Stomach (tissue), 9 donors: Measurements from ENCODE around the gene CTRB1. TPM values are rescaled to one million over a fixed set of nuclear protein-coding genes. Genes with fewer than 3 reads are reported as not detected.

Experiments
- DNase-seq, 2 donors: peaks; one replicate each; pipeline versions ENCODE4 v3.0.0 to v3.0.0-alpha.2; 2013 to 2019
- H3K27ac ChIP-seq, 5 donors: fragments of 200-600 bp in 4 of 5; sonication (generic) in 4 of 5; one replicate each; pipeline ENCODE4 v1.5.1; 2013 to 2019; ENCODE audit warnings: mild to moderate bottlenecking in 1 of 5, moderate library complexity in 1 of 5
- H3K27me3 ChIP-seq, 3 donors: fragments of 200-600 bp; sonication (generic); one replicate each; pipeline ENCODE4 v1.5.1; 2017 to 2019; ENCODE audit warnings: mixed run types in 1 of 3
- H3K36me3 ChIP-seq, 4 donors: fragments of 200-600 bp; sonication (generic); 1 replicate in 3 of 4; 2 replicates in 1 of 4; pipeline ENCODE4 v1.5.1; 2016 to 2019
- H3K4me1 ChIP-seq, 4 donors: fragments of 200-600 bp; sonication (generic); one replicate each; pipeline ENCODE4 v1.5.1; 2016 to 2019
- H3K4me3 ChIP-seq, 4 donors: fragments of 200-600 bp; sonication (generic) in 3 of 4; one replicate each; pipeline ENCODE4 v1.5.1; 2016 to 2019; ENCODE audit warnings: mild to moderate bottlenecking in 1 of 4
- H3K9me3 ChIP-seq, 4 donors: fragments of 200-600 bp; sonication (generic); one replicate each; pipeline ENCODE4 v1.5.1; 2016 to 2019
- EP300 ChIP-seq: sonication (generic); formaldehyde crosslinking; IDR thresholded peaks from one replicate; pipeline ENCODE4 v1.6.1; 2017; ENCODE audit warnings: antibody characterized with exemption
- POLR2A ChIP-seq, 4 donors: fragments of 450-650 bp; IDR thresholded peaks; one replicate each; pipeline ENCODE4 v1.6.1; 2016; ENCODE audit warnings: antibody characterized with exemption in 4 of 4, control low read depth in 2 of 4, mild to moderate bottlenecking in 1 of 4, moderate library complexity in 1 of 4
- POLR2AphosphoS5 ChIP-seq, 3 donors: sonication (generic); formaldehyde crosslinking; IDR thresholded peaks; one replicate each; pipeline ENCODE4 v1.6.1; 2016; ENCODE audit warnings: antibody characterized with exemption in 3 of 3
- WGBS, 5 donors: extraction: QIAGEN DNeasy Blood & Tissue Kit in 3 of 5; methylation state at CpG; one replicate each; pipeline versions ENCODE4 v1.1.5 to v1.1.7; 2013 to 2018; 5-methylcytosine and 5-hydroxymethylcytosine counted together
- intact Hi-C: fragments of 100-400 bp; cut with DNase I; formaldehyde crosslinking; loops from one replicate; pipeline ENCODE4 v1.15.1; 2023; ENCODE audit warnings: low total_unique reads
- polyA plus RNA-seq, 3 donors: library from polyadenylated mRNA; stranded (reverse); fragments of 200-250 nt; gene quantifications; one replicate each; pipeline ENCODE4 v1.2.3, GENCODE V29; 2013
- total RNA-seq, 5 donors: library from RNA; depleted of rRNA; stranded (reverse); fragments of >200 nt; gene quantifications; one replicate each; pipeline versions ENCODE4 v1.1.0 to v1.2.3, GENCODE V29; 2014 to 2016
- TF ChIP-seq, protein P1 (sequence below), 7 experiments: fragments of 450-650 bp in 4 of 7; fragments of 200-600 bp in 3 of 7; sonication (generic) in 3 of 7; IDR thresholded peaks; one replicate each; pipeline ENCODE4 v1.5.1; 2016 to 2019; ENCODE audit warnings: antibody characterized with exemption in 7 of 7, control low read depth in 2 of 7, mild to moderate bottlenecking in 1 of 7
- donor health status: healthy with polysubstance abuse.
- donor health status: Bipolar disorder and iron deficiency.
- donor health status: healthy.

Gene CTRB1
- total and polyA plus RNA-seq, 8 donors: 2.5 to 35.9 (median 2.9) TPM; not detected in 5

DNA sequence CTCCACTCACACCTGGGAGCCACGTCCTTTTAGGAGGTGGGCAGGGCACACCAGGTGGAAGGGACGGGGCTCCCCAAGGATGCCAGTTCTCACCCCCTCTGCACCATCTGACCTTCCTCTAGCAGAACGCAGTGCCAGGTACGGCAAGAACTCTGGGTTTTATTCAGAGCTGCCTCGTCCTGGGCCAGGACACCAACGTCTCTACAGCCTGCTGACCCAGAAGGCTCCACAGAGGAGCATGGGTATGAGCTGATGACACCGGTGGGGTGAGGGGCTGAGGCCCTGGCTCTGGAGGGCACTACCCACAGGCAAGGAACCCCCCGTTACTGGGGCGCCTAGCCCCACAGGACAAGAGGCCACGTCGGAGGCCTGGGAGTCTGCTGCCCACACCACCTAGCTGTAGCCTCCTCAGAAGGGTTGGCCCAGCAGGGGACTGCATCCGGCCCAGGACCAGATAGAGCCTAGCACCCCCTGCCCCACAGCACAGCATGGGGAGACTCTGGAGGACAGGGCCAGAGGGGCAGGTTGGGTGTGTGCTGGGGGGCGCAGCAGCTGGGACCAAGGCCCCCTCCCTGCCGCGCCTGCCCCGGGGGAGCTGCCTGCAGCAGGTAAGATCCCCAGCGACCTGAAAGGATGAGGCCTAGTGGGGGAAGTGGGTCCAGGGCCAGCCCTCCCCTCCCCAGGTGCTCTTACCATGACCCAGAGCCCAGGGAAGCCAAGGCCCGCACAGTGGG is 18.8 kb downstream of the CTRB1 start:
- H3K9me3 ChIP-seq: no peaks in the 10 kb centered on the region
- DNase-seq: peak in 1 of 2 donors; percentile 10
- H3K36me3 ChIP-seq: peaks cover 29 to 88% (median 74%) of the 10 kb centered on the region in 4 donors
- peak overlapping the region; percentile 19 to 86 (median 74) for H3K27ac ChIP-seq
- WGBS, 5 donors: 60 to 93% (median 80%) methylated on average over 3 to 18 of the region's 18 CpGs
- intact Hi-C loops: loop anchor here (10.0 kb wide), 1 partner anchor 157 kb away; no protein-coding TSS in a partner anchor
- peaks cover 37 to 79% (median 66%) of the 10 kb centered on the region in 4 donors for H3K4me1 ChIP-seq
- no peaks in the 10 kb centered on the region for H3K27me3 ChIP-seq
- no peak overlapping the region for H3K4me3 ChIP-seq
- TF ChIP-seq POLR2AphosphoS5 (IDR thresholded peaks at IDR 0.05) (no peak), EP300 (no peak), POLR2A (IDR thresholded peaks at IDR 0.05) (no peak)
- TF ChIP-seq, protein P1, sequence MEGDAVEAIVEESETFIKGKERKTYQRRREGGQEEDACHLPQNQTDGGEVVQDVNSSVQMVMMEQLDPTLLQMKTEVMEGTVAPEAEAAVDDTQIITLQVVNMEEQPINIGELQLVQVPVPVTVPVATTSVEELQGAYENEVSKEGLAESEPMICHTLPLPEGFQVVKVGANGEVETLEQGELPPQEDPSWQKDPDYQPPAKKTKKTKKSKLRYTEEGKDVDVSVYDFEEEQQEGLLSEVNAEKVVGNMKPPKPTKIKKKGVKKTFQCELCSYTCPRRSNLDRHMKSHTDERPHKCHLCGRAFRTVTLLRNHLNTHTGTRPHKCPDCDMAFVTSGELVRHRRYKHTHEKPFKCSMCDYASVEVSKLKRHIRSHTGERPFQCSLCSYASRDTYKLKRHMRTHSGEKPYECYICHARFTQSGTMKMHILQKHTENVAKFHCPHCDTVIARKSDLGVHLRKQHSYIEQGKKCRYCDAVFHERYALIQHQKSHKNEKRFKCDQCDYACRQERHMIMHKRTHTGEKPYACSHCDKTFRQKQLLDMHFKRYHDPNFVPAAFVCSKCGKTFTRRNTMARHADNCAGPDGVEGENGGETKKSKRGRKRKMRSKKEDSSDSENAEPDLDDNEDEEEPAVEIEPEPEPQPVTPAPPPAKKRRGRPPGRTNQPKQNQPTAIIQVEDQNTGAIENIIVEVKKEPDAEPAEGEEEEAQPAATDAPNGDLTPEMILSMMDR (IDR thresholded peaks at IDR 0.05): no peak

DNA sequence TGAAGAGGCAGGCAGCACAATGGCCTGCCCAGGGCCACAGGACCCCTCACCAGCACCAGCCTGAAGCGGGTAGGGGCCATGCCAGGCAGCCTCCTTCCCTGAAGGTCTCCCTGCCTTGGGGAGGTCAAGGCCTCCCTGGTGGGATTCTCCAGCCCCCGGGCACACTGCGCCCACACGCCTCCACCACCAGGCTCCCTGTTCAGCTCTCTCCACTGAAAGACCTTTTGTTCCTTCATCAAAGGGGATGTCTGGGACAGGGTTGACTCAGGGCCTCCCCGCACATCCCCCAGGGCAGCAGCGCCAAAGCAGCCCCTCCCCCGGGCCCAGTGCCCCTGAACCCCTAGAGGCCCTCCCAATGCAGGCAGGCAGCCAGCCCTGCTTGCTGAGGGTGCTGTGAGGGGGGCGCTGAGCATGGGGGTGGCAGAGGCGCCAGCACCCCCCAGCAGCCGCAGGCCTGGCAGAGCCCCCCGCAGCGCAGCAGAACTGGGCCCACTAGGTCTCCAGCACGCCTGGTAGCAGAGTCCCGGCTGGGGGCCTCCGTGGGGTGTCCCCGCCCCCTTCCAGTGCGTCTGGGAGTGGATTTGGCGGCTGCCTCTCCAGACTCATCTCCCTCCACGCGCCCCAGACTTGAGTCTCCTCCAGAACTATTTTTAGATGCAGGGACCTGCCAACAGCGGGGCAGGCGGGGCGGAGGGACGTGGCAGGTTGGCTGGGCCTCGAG is 19.5 kb downstream of the CTRB1 start:
- 39 to 54% (median 40%) methylated on average over 20 to 25 of the region's 25 CpGs for WGBS, 5 donors
- TF ChIP-seq POLR2AphosphoS5 (IDR thresholded peaks at IDR 0.05): peak in 1 of 3 donors; percentile 47
- TF ChIP-seq, protein P1 (IDR thresholded peaks at IDR 0.05): no peak
- intact Hi-C loops: loop anchor here (10.0 kb wide), 1 partner anchor 157 kb away; no protein-coding TSS in a partner anchor
- Histone ChIP-seq H3K4me3 (peak overlapping the region in 1 of 4 donors; percentile 24), H3K36me3 (peaks cover 25 to 88% (median 73%) of the 10 kb centered on the region in 4 donors), H3K9me3 (no peaks in the 10 kb centered on the region), H3K4me1 (peaks cover 41 to 84% (median 71%) of the 10 kb centered on the region in 4 donors), H3K27ac (peak overlapping the region; percentile 72 to 86 (median 74)), H3K27me3 (no peaks in the 10 kb centered on the region)
- DNase-seq: peak; percentile 77 to 90

DNA sequence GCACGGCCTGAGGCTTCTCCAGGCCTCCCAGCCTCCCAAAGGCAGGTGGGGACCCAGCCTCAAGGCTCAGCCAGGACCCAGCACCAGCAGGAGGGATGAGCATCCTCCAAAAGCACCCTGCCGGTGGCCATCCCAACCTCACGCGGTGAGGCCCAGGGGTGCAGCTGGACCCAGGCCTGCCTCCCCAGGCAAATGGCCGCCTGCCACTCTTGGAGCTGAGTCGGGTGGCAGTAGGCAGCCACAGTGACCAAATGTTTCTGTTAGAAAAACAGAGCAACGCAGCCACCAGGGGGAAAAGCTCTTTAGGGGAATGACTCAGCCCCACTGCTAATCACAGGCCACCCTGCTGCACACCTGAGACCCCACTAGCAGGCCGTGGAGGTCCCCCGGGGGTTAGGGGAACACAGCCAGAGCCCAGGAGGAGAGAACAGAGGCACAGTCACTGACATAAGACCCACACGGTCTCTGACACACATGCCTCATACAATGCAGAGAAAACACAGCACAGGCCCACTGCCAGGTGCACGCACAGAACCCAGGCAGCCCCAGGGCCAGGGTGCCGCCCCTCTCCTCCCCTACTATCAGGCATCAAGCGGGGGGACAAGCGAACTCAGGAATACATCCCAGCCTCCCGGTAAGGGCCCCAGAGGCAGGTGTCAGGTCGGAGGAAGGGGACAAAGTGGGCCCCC is 20.2 kb downstream of the CTRB1 start:
- H3K36me3 ChIP-seq: peaks cover 25 to 86% (median 68%) of the 10 kb centered on the region in 4 donors
- intact Hi-C loops: loop anchor here (10.0 kb wide), 1 partner anchor 156 kb away; no protein-coding TSS in a partner anchor
- H3K4me3 ChIP-seq: peak overlapping the region in 1 of 4 donors; percentile 24

More for the DNA sequence above, 20.2 kb downstream of the CTRB1 start:
- Histone ChIP-seq H3K27me3 (no peaks in the 10 kb centered on the region), H3K27ac (peak overlapping the region; percentile 72 to 86 (median 74)), H3K9me3 (no peaks in the 10 kb centered on the region), H3K4me1 (peaks cover 47 to 84% (median 72%) of the 10 kb centered on the region in 4 donors)
- TF ChIP-seq EP300 (no peak), POLR2AphosphoS5 (IDR thresholded peaks at IDR 0.05) (no peak), POLR2A (IDR thresholded peaks at IDR 0.05) (no peak)
- TF ChIP-seq, protein P1 (IDR thresholded peaks at IDR 0.05): no peak
- WGBS, 5 donors: 23 to 56% (median 34%) methylated on average over 9 to 16 of the region's 16 CpGs
- no peak for DNase-seq
